SU-DHL-6 (cell line): ENCODE results near the gene NACC2.

Experiments used
- CTCF ChIP-seq: fragments of 200-600 bp; sonication (generic); IDR thresholded peaks from one replicate; pipeline ENCODE4 v1.5.1; 2017; ENCODE audit warnings: antibody characterized with exemption, mild to moderate bottlenecking, low read length, moderate library complexity; ENCODE audit not compliant: insufficient read depth, poor library complexity, severe bottlenecking
- EZH2phosphoT487 ChIP-seq: fragments of 200-600 bp; sonication (generic), shearing (Covaris generic); conservative IDR thresholded peaks from 2 replicates; pipeline ENCODE4 v1.6.1; 2018; ENCODE audit warnings: mild to moderate bottlenecking, antibody characterized with exemption, low read length, moderate library complexity, mixed read lengths

- TF ChIP-seq CTCF (no peak), EZH2phosphoT487 (no peak)
Observed at GRCh38 chr9:136023410-136024225, 71.5 kb downstream of the NACC2 start.
